Pancreas (tissue), 10 donors: ENCODE measurements around the gene SLC25A17. TPM values are rescaled to one million over a fixed set of nuclear protein-coding genes. Genes with fewer than 3 reads are reported as not detected.

ENCODE experiments used
- ATAC-seq, 4 donors: fragments of 200-7000 bp; cut with Tn5 transposase; one replicate each; pipeline versions ENCODE4 v1.8.0 to v1.9.1; 2020; ENCODE audit warnings: mild to moderate bottlenecking in 4 of 4, moderate library complexity in 4 of 4
- DNase-seq, 6 donors: peaks; one replicate each; pipeline ENCODE4 v3.0.0-alpha.2; 2020
- FAIRE-seq: peaks from 2 replicates; lab custom pipeline; 2012; peaks lifted over from hg19 to GRCh38; lab: Jason Lieb, UNC
- H3K27ac ChIP-seq, 4 donors: fragments of 200-600 bp; sonication (generic); 1 replicate in 3 of 4; 2 replicates in 1 of 4; pipeline versions ENCODE4 v1.5.0 to v1.8.0; 2020
- H3K27me3 ChIP-seq, 4 donors: fragments of 200-600 bp; one replicate each; pipeline ENCODE4 v1.8.0; 2021
- H3K36me3 ChIP-seq, 3 donors: fragments of 200-600 bp; sonication (generic) in 1 of 3; one replicate each; pipeline versions ENCODE4 v1.5.0 to v1.8.0; 2020 to 2021
- H3K4me1 ChIP-seq, 3 donors: fragments of 200-600 bp; one replicate each; pipeline ENCODE4 v1.8.0; 2021
- H3K4me3 ChIP-seq, 4 donors: fragments of 200-600 bp; sonication (generic) in 2 of 4; one replicate each; pipeline versions ENCODE4 v1.5.0 to v1.8.0; 2020 to 2021
- H3K9me3 ChIP-seq, 4 donors: fragments of 200-600 bp; one replicate each; pipeline ENCODE4 v1.8.0; 2021
- WGBS, 2 donors: extraction: QIAGEN DNeasy Blood & Tissue Kit; methylation state at CpG; one replicate each; pipeline ENCODE4 v1.1.7; 2013; 5-methylcytosine and 5-hydroxymethylcytosine counted together
- intact Hi-C, 3 donors: fragments of 100-400 bp; cut with DNase I; formaldehyde crosslinking; loops; one replicate each; pipeline versions ENCODE4 v1.11.1 to v1.14.2; 2022
- polyA plus RNA-seq, 2 donors: library from polyadenylated mRNA; stranded (reverse); fragments of 200-250 nt; gene quantifications; one replicate each; pipeline ENCODE4 v1.2.3, GENCODE V29; 2013
- total RNA-seq, 6 donors: library from RNA; stranded (reverse); fragmentation: NEBNext Ultra II Directional in 4 of 6; extraction: Animal tissue kit (Norgen Biotek cat#: 25700) in 4 of 6; gene quantifications; one replicate each; pipeline versions ENCODE4 v1.2.1 to v1.2.4, GENCODE V29; 2021 to 2023
- TF ChIP-seq, protein P1 (sequence below), 4 donors: fragments of 200-600 bp; sonication (generic) in 3 of 4; IDR thresholded peaks; one replicate each; pipeline versions ENCODE4 v1.5.0 to v1.8.0; 2021; ENCODE audit warnings: antibody characterized with exemption in 4 of 4
- donor health status: healthy with polysubstance abuse.
- donor health status: DM: no; HTN: no; CAD: no; lungs with moderate emphysema.
- donor health status: DM: no; HTN: no; CAD: no.
- donor health status: control.
- donor health status: control.
- donor health status: Bipolar disorder and iron deficiency.
- donor health status: DM: yes; HTN: yes; CAD: no.
- donor health status: DM: no; HTN: no; CAD: no.
- donor health status: DM: no; HTN: no; CAD: no.
- donor health status: DM: yes; HTN: yes; CAD: no.

Gene SLC25A17
- total and polyA plus RNA-seq, 8 donors, result 5.8 to 15.6 (median 8.5) TPM

DNA sequence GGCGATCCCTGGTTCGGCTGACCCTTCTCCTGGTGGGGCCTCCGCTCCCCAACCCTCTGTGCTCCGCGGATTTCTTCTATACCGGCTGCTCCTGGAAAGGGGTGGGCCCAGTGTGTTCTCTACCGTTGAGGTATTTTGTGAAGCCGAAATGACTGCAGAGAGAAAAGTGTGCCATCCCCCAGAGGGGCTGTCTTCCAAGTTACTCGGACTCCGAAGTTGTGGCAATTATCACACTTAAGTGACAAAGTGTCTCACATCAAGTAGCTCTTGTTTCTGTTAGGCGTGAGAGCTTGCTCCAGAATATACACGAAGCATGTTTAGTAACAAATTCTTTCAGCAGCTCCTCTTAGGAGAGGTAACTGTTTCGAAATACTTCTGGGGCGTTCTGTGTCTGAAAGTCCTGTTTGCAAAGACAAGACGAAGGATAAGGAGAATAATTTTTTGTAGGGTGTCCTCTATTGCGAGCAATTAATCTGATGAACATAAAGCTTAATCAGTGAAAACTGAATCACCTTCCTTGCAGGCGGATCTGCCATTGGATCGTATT, 38.2 kb upstream of the SLC25A17 start:
- intact Hi-C loops, result no loop called here
- no peaks in the 10 kb centered on the region for H3K27me3 ChIP-seq
- peaks cover 19 to 44% (median 31%) of the 10 kb centered on the region in 3 donors for H3K4me1 ChIP-seq
- DNase-seq (no peak), FAIRE-seq (no peak), ATAC-seq (no peak)
- peak overlapping the region; percentile 93 to 99 (median 98) for H3K27ac ChIP-seq
- H3K4me3 ChIP-seq, result peak overlapping the region; percentile 55 to 71 (median 66)
- WGBS, 2 donors, result 1 to 2% methylated on average over 18 of the region's 18 CpGs
- TF ChIP-seq, protein P1, sequence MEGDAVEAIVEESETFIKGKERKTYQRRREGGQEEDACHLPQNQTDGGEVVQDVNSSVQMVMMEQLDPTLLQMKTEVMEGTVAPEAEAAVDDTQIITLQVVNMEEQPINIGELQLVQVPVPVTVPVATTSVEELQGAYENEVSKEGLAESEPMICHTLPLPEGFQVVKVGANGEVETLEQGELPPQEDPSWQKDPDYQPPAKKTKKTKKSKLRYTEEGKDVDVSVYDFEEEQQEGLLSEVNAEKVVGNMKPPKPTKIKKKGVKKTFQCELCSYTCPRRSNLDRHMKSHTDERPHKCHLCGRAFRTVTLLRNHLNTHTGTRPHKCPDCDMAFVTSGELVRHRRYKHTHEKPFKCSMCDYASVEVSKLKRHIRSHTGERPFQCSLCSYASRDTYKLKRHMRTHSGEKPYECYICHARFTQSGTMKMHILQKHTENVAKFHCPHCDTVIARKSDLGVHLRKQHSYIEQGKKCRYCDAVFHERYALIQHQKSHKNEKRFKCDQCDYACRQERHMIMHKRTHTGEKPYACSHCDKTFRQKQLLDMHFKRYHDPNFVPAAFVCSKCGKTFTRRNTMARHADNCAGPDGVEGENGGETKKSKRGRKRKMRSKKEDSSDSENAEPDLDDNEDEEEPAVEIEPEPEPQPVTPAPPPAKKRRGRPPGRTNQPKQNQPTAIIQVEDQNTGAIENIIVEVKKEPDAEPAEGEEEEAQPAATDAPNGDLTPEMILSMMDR (IDR thresholded peaks at IDR 0.05), result no peak
- H3K9me3 ChIP-seq, result no peaks in the 10 kb centered on the region
- no peaks in the 10 kb centered on the region for H3K36me3 ChIP-seq

DNA sequence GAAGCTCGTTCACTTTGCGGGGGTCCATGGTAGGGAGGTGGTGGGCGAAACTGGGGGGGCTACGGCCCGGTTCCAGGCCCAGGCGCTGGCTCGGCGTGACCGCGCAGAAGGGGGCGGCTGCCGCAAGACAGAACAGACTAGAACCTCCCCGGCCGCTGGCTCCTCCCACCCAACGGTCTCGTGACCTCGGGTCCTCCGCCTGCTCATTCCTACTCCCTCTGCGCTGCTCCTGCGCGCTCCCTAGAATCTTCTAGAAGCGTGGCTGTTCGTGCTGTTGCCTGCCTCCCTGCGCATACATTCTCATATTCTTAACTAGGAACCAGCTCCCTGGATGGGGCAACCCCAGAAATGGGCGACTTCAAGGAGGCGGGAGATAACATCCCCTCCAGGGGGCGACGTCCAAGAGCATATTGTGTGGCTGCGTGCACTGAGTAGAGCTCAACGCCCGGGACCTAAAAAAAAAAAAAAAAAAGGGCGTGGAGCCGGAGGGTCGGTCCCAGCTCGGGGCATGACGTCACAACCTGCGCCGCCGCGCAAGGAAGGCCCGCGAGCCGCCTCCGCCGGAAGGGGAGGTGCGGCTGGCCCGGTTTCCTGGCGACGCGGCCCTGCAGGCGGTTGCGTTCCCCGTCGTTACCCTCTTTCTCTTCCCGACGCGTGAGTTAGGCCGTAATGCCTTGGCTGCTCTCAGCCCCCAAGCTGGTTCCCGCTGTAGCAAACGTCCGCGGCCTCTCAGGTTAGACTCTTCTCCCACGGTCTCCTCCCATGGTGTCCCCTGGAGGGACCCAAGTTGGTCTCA, 37.6 kb upstream of the SLC25A17 start, which contains the start of the genes ST13 and XPNPEP3:
Gene ST13 (minus strand): TSS at position 127 of the 796 bp plus-strand sequence. CDS start 99 bp downstream, at position 28.
Gene XPNPEP3 (plus strand): TSS at position 636 of the 796 bp plus-strand sequence. CDS start 34 bp downstream, at position 670.
- peaks cover 19 to 47% (median 35%) of the 10 kb centered on the region in 3 donors for H3K4me1 ChIP-seq
- TF ChIP-seq, protein P1 (IDR thresholded peaks at IDR 0.05), result no peak
- peak within 1 kb of the TSS; percentile 55 to 71 (median 66) for H3K4me3 ChIP-seq
- intact Hi-C loops, result no loop called here
- H3K36me3 ChIP-seq, result no peaks in the 10 kb centered on the region
- H3K9me3 ChIP-seq, result no peaks in the 10 kb centered on the region
- FAIRE-seq, result no peak
- peak; percentile 94 to 98 (median 95) for ATAC-seq
- no peaks in the 10 kb centered on the region for H3K27me3 ChIP-seq
- peak within 1 kb of the TSS; percentile 93 to 99 (median 98) for H3K27ac ChIP-seq
- WGBS, 2 donors, result 0% methylated on average over 57 to 63 of the region's 63 CpGs
- DNase-seq, result peak; percentile 97 to 99 (median 98)

DNA sequence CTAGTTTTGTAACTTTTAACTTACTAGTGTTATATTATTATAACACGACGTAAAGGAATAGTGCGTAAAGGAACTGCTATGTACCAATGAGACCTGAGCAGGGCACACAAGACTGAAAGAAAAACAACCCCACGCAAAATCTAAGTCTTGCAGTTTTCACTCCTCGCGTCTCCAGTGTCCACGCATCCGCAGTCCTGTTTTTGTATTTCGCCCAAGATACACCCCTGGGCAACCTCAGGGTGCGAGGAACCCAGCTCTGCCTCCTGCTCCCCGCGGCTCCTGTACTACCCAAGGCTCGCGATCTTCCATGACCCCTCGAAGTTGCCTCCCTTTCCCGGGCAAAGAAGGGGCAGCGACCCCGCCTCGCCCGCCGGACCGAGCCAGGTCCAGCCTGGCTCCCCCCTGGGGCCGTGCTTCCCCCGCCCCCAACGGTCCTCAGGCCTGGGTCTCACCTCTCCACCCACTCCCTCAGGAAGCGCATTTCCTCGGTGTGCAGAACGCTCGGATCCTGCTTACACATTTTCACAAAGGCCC, 36.9 kb upstream of the SLC25A17 start:
- peak in 2 of 6 donors; percentile 48 to 71 for DNase-seq
- peak; percentile 11 to 31 (median 30) for ATAC-seq
- no peak for FAIRE-seq
- Histone ChIP-seq H3K4me1 (peaks cover 19 to 47% (median 35%) of the 10 kb centered on the region in 3 donors), H3K36me3 (no peaks in the 10 kb centered on the region), H3K27ac (peak overlapping the region; percentile 93 to 99 (median 98)), H3K27me3 (no peaks in the 10 kb centered on the region), H3K9me3 (no peaks in the 10 kb centered on the region), H3K4me3 (peak overlapping the region; percentile 55 to 71 (median 62))
- WGBS, 2 donors, result 0% methylated on average over 25 to 29 of the region's 29 CpGs
- TF ChIP-seq, protein P1 (IDR thresholded peaks at IDR 0.05), result no peak
- intact Hi-C loops, result no loop called here

DNA sequence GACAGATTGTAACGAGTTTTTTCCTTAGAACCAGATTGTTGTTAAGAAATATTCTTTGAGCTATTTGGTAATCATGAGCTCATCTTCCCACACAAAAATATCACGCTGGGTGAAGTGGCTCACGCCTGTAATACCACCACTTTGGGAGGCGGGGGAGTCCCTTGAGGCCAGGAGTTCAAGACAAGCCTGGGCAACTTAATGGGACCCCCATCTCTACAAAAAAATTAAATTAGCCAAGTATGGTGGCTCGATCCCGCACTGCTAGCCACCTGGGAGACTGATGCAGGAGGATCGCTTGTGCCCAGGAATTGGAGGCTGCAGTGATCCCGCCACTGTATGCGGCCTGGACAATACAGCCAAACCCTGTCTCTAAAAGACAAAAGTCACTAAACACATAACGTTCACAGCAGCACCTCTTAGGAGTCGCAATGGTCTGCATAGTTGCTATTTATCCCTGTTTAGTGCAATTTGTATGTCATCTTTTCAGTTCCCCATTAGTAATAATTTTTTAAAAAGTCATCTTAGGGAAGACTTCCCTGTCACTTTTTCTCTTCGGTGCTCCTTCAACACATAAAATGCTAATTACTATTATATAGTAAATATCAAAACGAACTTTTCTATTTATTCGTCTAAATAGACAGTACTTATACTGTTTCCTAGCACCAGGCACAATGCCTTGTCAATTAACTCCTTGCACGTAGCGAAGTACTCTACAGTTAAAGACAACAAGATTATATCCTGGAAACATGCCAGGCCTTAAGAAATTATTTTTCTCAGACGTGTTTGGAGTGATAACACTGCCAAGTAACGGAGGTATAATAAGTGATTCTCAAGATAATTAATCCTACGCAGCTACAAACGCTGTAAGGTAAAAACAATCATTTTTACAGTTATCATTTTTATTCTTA, 36.2 kb upstream of the SLC25A17 start:
- FAIRE-seq (no peak), ATAC-seq (no peak), DNase-seq (no peak)
- peak overlapping the region; percentile 93 to 99 (median 98) for H3K27ac ChIP-seq
- WGBS, 2 donors, result 28 to 32% methylated on average over 20 of the region's 20 CpGs
- H3K4me3 ChIP-seq, result peak overlapping the region; percentile 55 to 71 (median 62)
- H3K36me3 ChIP-seq, result no peaks in the 10 kb centered on the region
- peaks cover 19 to 47% (median 35%) of the 10 kb centered on the region in 3 donors for H3K4me1 ChIP-seq
- TF ChIP-seq, protein P1 (IDR thresholded peaks at IDR 0.05), result no peak
- H3K27me3 ChIP-seq, result no peaks in the 10 kb centered on the region
- H3K9me3 ChIP-seq, result no peaks in the 10 kb centered on the region
- intact Hi-C loops, result no loop called here
